Caco-2 (cell line): ENCODE measurements around the gene DIP2A. TPM values are rescaled to one million over a fixed set of nuclear protein-coding genes. Genes with fewer than 3 reads are reported as not detected.

Source experiments
- BruUV-seq: library from RNA; stranded (reverse); fragments of 400-500 nt; replicated peaks from 2 replicates; lab custom pipeline; 2021; lab: Mats Ljungman, UMichigan
- CTCF ChIA-PET: fragments of 300-600 bp; sonication (Branson Sonifier 250); formaldehyde crosslinking; loops from one replicate; lab custom pipeline; 2022; ENCODE audit warnings: antibody characterized with exemption; lab: Charles Lee
- POLR2A ChIA-PET: fragments of 300-600 bp; sonication (Branson Sonifier 250); formaldehyde crosslinking; loops from one replicate; lab custom pipeline; 2022; ENCODE audit warnings: antibody characterized with exemption; lab: Charles Lee
- DNase-seq, 2 experiments: peaks; one replicate each; pipeline versions ENCODE4 v3.0.0 to v3.0.0-alpha.2; 2020 to 2022
- H3K27me3 ChIP-seq: replicated peaks from 2 replicates; pipeline ENCODE4 v1.6.0; 2011; ENCODE audit warnings: low read length; ENCODE audit not compliant: control insufficient read depth, insufficient read depth
- H3K36me3 ChIP-seq: 2 replicates; pipeline ENCODE4 v1.5.1; 2011; ENCODE audit warnings: low read length; ENCODE audit not compliant: control insufficient read depth, insufficient read depth
- H3K4me1 ChIP-seq: fragments of 250-450 bp; sonication (Bioruptor Pico); 2 replicates; pipeline ENCODE4 v1.5.1; 2020; ENCODE audit warnings: mild to moderate bottlenecking
- H3K4me3 ChIP-seq: 2 replicates; pipeline ENCODE4 v1.5.1; 2011; ENCODE audit warnings: low read depth, mild to moderate bottlenecking, control low read depth, low read length
- H3K9me3 ChIP-seq: fragments of 250-450 bp; sonication (Bioruptor Pico); 2 replicates; pipeline ENCODE4 v1.5.1; 2020; ENCODE audit warnings: mild to moderate bottlenecking, moderate library complexity
- H3K27ac Mint-ChIP-seq: one replicate; pipeline ENCODE4 v1.8.0; 2022; ENCODE audit warnings: mixed read lengths; ENCODE audit not compliant: unreplicated experiment
- H3K27me3 Mint-ChIP-seq: one replicate; pipeline ENCODE4 v1.8.0; 2022; ENCODE audit warnings: mixed read lengths; ENCODE audit not compliant: insufficient read depth, unreplicated experiment
- H3K36me3 Mint-ChIP-seq: one replicate; pipeline ENCODE4 v1.8.0; 2022; ENCODE audit warnings: mild to moderate bottlenecking, mixed read lengths; ENCODE audit not compliant: insufficient read depth, unreplicated experiment
- H3K4me1 Mint-ChIP-seq: one replicate; pipeline ENCODE4 v1.8.0; 2022; ENCODE audit warnings: low read depth, mixed read lengths; ENCODE audit not compliant: unreplicated experiment
- H3K4me3 Mint-ChIP-seq: one replicate; pipeline ENCODE4 v1.8.0; 2022; ENCODE audit warnings: mild to moderate bottlenecking, moderate library complexity, mixed read lengths; ENCODE audit not compliant: unreplicated experiment
- H3K9me3 Mint-ChIP-seq: one replicate; pipeline ENCODE4 v1.8.0; 2022; ENCODE audit warnings: mixed read lengths; ENCODE audit not compliant: unreplicated experiment
- intact Hi-C: fragments of 100-400 bp; cut with micrococcal nuclease; formaldehyde crosslinking; loops from one replicate; pipeline ENCODE4 v1.10.0; 2022; ENCODE audit not compliant: unreplicated experiment
- total RNA-seq: library from RNA; stranded (reverse); gene quantifications from 2 replicates; pipeline ENCODE4 v1.2.3, GENCODE V29; 2022
- TF ChIP-seq, protein P1 (sequence below), 2 experiments: fragments of 200-600 bp in 1 of 2; IDR thresholded peaks; 1 replicate in 1 of 2; 2 replicates in 1 of 2; pipeline versions ENCODE4 v1.5.1 to v1.8.0; 2011 to 2022; ENCODE audit warnings: antibody characterized with exemption in 1 of 2, control low read depth in 1 of 2, inconsistent platforms in 1 of 2, low read depth in 1 of 2, low read length in 1 of 2, mild to moderate bottlenecking in 1 of 2, moderate library complexity in 1 of 2; ENCODE audit not compliant: insufficient read depth in 1 of 2, severe bottlenecking in 1 of 2, unreplicated experiment in 1 of 2

DIP2A gene
- total RNA-seq, 1 experiment from 2014 or later = 44.6 TPM

DNA sequence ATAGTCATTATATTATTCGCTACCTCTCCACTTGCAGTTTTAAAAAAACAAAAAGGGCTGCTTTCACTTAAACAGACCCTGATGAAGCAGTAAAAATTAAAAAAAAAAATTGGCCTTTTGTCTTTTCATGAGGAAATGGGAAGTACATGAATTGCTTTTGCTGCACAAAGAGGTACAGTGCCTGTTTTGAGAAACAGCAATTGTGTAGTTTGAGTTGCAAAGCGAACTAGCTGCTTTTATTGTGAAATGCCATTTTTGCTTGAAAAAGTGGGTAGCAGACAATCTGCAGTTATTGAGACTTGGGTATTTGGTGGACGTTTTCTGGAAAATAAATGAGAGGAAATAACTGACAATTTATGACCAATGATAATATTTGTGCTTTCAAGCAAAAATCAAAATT lies 7.0 kb downstream of the DIP2A start:
- BruUV-seq = no TSS peak
- Histone ChIP-seq H3K4me3 (no peak overlapping the region), H3K36me3 (no peaks in the 10 kb centered on the region; the same call in none of the 2 replicates), H3K4me1 (no peaks in the 10 kb centered on the region), H3K9me3 (no peaks in the 10 kb centered on the region), H3K27me3 (no peaks in the 10 kb centered on the region)
- no peak overlapping the region for H3K4me3 Mint-ChIP-seq
- H3K9me3 Mint-ChIP-seq = no peaks in the 10 kb centered on the region
- POLR2A ChIA-PET = no interaction called here
- H3K27me3 Mint-ChIP-seq = no peaks in the 10 kb centered on the region
- TF ChIP-seq, protein P1, sequence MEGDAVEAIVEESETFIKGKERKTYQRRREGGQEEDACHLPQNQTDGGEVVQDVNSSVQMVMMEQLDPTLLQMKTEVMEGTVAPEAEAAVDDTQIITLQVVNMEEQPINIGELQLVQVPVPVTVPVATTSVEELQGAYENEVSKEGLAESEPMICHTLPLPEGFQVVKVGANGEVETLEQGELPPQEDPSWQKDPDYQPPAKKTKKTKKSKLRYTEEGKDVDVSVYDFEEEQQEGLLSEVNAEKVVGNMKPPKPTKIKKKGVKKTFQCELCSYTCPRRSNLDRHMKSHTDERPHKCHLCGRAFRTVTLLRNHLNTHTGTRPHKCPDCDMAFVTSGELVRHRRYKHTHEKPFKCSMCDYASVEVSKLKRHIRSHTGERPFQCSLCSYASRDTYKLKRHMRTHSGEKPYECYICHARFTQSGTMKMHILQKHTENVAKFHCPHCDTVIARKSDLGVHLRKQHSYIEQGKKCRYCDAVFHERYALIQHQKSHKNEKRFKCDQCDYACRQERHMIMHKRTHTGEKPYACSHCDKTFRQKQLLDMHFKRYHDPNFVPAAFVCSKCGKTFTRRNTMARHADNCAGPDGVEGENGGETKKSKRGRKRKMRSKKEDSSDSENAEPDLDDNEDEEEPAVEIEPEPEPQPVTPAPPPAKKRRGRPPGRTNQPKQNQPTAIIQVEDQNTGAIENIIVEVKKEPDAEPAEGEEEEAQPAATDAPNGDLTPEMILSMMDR (IDR thresholded peaks at IDR 0.05; ENCODE audit: insufficient read depth in 1 of 2, low read depth in 1 of 2, low read length in 1 of 2, severe bottlenecking in 1 of 2, unreplicated experiment in 1 of 2) = no peak
- CTCF ChIA-PET = interaction anchor here (0.7 kb wide), 1 partner anchor 338 kb away, joined by 3 read pairs; no protein-coding TSS in a partner anchor
- H3K27ac Mint-ChIP-seq = no peak overlapping the region
- no peak for DNase-seq
- intact Hi-C loops = no loop called here
- no peaks in the 10 kb centered on the region for H3K4me1 Mint-ChIP-seq
- peaks cover 50% of the 10 kb centered on the region for H3K36me3 Mint-ChIP-seq

DNA sequence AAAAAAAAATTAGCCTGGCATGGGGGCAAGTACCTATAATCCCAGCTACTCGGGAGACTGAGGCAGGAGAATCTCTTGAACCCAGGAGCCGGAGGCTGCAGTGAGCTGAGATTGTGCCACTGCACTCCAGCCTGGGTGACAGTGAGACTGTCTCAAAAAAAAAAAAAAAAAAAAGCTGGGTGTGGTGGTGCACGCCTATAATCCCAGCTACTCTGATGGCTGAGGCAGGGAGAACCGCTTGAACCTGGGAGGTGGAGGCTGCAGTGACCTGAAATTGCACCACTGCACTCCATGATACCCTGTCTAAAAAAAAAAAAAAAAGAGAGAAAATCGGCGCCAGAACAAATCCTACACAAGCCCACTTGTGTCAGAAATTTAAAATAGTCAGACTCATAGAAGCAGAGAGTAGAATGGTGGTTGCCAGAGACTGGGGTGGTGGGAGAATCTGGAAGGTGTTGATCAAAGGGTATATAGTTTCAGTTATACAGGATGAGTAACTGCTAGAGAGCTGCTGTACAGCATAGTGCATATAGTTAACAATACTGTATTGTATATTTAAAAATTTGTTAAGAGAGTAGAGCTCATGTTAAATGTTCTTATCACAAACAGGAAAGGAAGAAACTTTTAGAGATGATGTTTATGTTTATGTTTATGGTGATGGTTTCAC lies 9.6 kb downstream of the DIP2A start:
- no peak for DNase-seq
- Mint-ChIP-seq H3K36me3 (peaks cover 59% of the 10 kb centered on the region), H3K4me3 (no peak overlapping the region), H3K27me3 (no peaks in the 10 kb centered on the region), H3K9me3 (no peaks in the 10 kb centered on the region), H3K4me1 (no peaks in the 10 kb centered on the region), H3K27ac (no peak overlapping the region)
- no peaks in the 10 kb centered on the region for H3K4me1 ChIP-seq
- TF ChIP-seq, protein P1 (IDR thresholded peaks at IDR 0.05; ENCODE audit: insufficient read depth in 1 of 2, low read depth in 1 of 2, low read length in 1 of 2, severe bottlenecking in 1 of 2, unreplicated experiment in 1 of 2) = no peak
- H3K4me3 ChIP-seq = no peak overlapping the region
- no peaks in the 10 kb centered on the region for H3K9me3 ChIP-seq
- CTCF ChIA-PET = no interaction called here
- intact Hi-C loops = no loop called here
- no TSS peak for BruUV-seq
- H3K36me3 ChIP-seq = no peaks in the 10 kb centered on the region; the same call in 1 of the 2 replicates
- POLR2A ChIA-PET = no interaction called here
- H3K27me3 ChIP-seq = no peaks in the 10 kb centered on the region

GRCh38 chr21:46469275-46469674 lies 10.6 kb downstream of the DIP2A start:
- TF ChIP-seq, protein P1 (IDR thresholded peaks at IDR 0.05; ENCODE audit: insufficient read depth in 1 of 2, low read depth in 1 of 2, low read length in 1 of 2, severe bottlenecking in 1 of 2, unreplicated experiment in 1 of 2) = no peak
- no TSS peak for BruUV-seq
- no peaks in the 10 kb centered on the region for H3K9me3 ChIP-seq
- no peaks in the 10 kb centered on the region for H3K4me1 ChIP-seq
- ChIA-PET CTCF (no interaction called here), POLR2A (no interaction called here)
- Mint-ChIP-seq H3K36me3 (peaks cover 52% of the 10 kb centered on the region), H3K4me1 (no peaks in the 10 kb centered on the region), H3K9me3 (no peaks in the 10 kb centered on the region), H3K27me3 (no peaks in the 10 kb centered on the region), H3K27ac (no peak overlapping the region), H3K4me3 (no peak overlapping the region)
- no peak overlapping the region for H3K4me3 ChIP-seq
- no peaks in the 10 kb centered on the region for H3K27me3 ChIP-seq
- no peaks in the 10 kb centered on the region; the same call in 1 of the 2 replicates for H3K36me3 ChIP-seq
- no peak for DNase-seq
- intact Hi-C loops = no loop called here
